UCSD-AML1 (cell line): ENCODE measurements around the gene TAF1B.
A peak's percentile ranks its signal among the peaks of the same experiment; 100 is the strongest.

Source experiments
- DNase-seq: peaks from one replicate; lab custom pipeline; 2025; ENCODE audit not compliant: unreplicated experiment; lab: John Stamatoyannopoulos, UW

The TAF1B gene

GRCh38 chr2:9937968-9938367 lies 94.7 kb downstream of the TAF1B start:
- no peak for DNase-seq

DNA sequence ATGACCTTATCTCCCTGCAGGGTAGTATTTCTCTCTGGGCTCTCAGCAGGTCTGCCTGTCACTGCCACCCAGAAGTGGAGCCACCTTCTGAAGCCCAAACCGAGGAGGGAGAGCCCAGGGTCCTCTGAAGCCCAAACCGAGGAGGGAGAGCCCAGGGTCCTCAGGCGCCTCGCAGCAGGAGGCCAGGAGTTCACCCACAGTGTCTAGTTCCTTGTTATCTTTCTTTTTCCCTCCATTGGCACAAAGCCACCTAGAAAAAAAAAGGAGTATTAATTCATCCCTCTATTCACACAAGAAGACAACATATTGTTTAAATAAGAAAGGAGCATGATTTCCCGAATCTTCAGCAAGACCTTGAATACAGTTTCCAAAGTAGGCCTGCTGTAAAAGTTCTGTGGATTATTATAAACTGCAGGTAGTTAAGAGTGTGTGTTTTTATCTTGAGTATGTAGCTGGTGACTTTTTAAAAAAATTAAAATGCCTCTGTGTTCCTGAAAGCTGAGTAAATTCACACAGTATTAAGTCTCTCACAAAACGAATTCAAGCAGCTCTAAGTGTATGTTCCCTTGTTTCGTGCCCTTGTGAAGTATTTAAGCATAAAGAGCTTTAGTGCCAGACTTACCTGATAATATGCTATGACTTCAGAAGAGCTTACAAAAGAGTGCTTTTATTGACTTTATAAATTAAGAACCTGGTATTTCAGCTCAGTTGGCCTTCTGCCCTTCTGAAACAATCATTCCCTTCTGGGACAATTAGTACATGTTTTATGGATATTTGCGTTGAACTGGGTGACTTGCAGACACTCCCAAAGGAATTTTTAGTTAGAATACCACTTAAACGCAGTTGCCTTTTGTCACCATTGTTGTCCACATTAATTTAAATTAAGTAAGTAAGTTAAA lies 96.6 kb downstream of the TAF1B start:
- DNase-seq = no peak

- DNase-seq = no peak
Measured at GRCh38 chr2:9941196-9941995, 98.1 kb downstream of the TAF1B start.

DNA sequence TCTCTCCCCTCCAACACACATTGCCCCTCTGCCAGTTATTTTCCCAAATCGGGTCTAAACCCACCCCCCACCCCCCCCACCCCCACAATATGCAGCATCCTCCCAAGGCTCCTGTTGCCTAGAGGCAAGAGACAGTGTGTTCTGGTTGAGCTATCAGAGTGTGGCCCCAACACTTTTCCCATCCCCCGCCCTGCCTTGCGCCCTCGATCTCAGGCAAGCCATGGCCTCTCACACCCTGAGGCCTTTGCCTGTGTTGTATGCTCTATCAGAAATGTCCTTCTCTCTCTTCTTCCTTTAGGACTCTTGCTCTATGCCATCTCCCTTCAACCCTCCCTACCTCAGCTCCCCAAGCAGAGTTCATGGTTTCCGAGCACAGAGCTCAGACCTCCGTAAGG lies 98.7 kb downstream of the TAF1B start:
- DNase-seq = no peak

- no peak for DNase-seq
Measured at GRCh38 chr2:9944330-9944758, 101.1 kb downstream of the TAF1B start.

DNA sequence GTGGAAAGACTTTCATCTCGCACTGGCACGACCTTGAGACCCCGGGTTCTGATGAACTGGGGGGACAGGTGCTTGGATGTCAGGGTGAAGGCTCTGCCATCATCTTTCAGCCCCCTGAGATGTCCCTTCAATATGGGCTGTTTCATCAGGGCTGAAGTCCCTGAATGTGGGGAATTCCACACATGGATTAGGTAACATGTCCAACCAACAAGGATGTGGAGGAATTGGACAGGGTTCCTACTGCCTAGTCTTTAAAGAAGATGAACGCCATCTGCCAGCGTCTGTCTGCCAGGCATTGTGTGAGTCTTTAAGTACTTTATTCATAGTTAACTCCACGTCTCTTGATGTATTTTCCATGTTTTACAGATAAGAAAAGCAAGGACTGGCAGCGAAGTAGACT lies 102.3 kb downstream of the TAF1B start:
- no peak for DNase-seq

GRCh38 chr2:9946076-9946475 lies 102.8 kb downstream of the TAF1B start:
- DNase-seq = no peak

GRCh38 chr2:9946818-9947217 lies 103.5 kb downstream of the TAF1B start:
- DNase-seq = no peak

DNA sequence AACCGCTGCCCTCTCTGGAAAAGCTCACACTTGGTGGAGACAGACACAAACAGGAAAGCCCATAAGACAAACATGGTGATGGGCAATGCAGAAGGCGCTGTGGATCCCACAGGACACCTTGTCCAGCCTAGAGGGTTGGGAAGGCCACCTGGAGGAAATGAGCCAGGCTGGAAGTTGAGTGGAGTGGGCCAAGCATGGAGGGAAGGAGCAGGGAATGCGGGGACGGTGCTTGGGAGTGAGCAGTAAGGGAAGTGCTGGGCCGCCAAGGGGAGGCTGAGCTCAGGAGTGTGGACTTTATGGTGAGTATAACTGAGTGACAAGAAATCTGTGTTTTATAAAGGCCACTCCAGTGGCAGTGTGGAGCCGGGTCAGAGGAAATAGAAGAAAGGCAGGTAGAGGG lies 105.4 kb downstream of the TAF1B start:
- no peak for DNase-seq

DNA sequence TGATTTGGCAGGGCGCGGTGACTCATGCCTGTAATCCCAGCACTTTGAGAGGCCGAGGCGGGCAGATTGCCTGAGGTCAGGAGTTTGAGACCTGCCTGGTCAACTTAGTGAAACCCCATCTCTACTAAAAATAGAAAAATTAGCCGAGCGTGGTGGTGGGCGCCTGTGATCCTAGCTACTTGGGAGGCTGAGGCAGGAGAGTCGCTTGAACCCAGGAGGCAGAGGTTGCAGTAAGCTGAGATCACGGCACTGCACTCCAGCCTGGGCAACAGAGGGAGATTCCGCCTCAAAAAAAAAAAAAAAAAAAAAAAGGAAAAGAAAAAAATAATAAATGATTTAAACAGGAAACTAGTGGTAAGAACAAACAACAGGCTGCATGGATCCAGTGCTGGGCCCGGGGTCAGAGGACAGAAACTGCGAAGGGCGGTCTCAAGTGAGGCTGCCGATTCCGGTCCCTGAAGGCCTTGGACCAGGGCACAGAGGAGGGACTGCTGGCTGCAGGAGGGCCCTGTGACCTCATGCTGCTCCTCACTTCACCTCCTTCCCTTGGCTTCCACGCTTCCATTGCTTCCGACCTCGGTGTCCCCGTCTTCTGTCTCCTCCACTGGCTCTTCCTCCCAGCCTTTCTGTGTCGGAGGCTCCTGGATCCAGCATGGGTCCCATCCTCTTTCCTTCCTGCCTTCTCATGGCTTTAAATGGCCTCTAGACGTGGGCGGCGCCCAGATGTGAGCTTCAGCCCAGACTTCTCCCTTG lies 106.1 kb downstream of the TAF1B start:
- DNase-seq = no peak

DNA sequence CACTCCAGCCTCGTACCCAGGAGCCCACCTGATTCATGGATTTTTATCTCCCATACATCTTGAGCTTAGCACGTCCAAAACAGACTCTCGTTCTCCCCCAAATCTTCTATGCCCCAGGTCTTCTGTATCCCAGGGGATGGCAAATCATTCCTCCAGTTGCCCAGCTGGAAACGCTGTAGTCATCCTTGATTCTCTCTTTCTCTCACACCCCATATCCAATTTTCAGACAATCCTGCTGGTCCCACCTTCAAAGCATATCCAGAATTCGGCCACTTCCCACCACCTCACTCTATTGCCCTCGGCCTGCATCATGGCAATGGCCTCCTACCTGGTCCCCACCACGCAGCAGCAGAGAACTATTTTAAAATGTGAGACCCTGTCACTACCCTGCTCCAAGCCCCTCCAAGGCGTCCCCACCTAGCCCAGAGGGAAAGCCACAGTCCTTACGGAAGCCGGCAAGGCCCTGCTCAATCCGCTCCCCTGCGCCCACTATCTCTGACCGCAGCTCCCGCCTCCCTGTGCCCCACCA lies 106.8 kb downstream of the TAF1B start:
- DNase-seq = no peak

GRCh38 chr2:9950521-9951271 lies 107.4 kb downstream of the TAF1B start:
- peak; percentile 62 for DNase-seq

- DNase-seq = no peak
Measured at GRCh38 chr2:9951272-9951521, 107.9 kb downstream of the TAF1B start.

- peak; percentile 90 for DNase-seq
Measured at GRCh38 chr2:9951522-9952285, 108.4 kb downstream of the TAF1B start, which contains the start of gene GRHL1. TSS of gene GRHL1 (plus strand) at chr2:9951693. CDS start at chr2:9951834, 141 bp downstream.

DNA sequence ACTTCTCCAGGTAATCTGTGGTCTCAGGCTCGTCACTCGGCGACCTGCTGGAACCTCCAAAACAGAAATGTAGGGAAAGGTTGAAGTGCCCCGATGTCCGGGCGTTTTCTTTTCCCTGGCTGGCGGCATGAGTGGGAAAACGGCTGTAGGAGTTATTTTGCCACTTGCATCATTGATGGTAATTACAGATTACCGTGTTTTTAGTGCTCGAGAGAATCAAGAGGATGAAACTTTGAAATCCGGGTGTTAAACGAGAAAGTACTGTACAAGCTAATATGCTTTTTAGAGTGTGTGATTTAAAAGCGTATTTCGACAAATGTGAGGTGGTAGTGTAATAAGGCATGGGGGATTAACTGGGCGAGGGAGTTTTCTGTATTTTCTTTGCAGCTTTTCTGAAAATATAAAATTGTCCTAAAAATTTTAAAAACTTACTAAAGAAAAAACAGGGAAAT lies 109.0 kb downstream of the TAF1B start:
- no peak for DNase-seq

DNA sequence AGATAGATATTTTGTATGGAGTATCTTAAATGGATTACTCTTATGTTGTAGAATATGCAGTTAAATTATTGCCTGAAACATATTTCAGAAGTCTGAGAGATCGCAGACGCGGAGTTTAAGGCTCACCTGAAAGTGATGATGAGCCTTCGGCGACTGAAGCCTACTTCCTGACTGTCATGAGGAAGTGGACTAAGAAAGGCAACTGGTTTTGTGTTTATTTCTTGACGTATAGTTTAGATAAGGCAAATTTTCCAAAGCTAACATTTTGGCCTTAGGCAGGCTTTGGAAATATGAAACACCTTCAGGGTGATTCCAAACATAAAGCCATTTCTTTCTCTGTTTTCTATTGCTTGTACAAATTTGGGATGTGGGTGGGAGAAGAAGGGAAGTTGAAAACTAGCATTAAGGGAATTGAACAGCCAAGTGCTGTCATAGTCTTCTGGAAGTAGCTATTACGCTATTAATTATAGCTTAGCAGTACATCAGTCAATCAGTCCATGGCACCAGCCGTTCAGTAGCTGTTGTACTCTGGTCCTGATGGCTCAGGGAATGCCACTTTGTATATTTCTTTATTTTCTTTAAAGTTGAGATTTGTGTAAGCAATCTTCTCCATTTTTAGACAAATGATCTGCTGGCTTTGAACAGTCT lies 109.7 kb downstream of the TAF1B start:
- DNase-seq = no peak

DNA sequence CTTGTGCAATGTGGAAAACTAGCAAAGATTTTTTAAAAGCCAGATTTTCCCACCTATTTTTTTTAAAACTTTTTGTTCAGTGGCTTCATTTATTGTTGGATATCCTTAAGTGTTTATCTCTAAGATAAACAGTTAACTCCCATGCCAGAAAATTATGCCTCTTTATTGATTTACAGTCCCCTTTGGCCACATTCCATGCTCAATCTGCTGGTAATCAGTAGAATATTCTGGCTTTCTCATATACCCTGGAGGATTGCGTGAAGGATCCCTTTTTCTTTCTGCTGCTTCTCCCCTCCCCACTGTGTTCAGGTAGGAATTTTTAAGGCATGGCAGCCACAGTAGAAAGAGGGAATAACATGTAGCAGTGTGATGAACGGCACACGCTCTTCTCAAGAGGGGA lies 110.9 kb downstream of the TAF1B start:
- DNase-seq = no peak

DNA sequence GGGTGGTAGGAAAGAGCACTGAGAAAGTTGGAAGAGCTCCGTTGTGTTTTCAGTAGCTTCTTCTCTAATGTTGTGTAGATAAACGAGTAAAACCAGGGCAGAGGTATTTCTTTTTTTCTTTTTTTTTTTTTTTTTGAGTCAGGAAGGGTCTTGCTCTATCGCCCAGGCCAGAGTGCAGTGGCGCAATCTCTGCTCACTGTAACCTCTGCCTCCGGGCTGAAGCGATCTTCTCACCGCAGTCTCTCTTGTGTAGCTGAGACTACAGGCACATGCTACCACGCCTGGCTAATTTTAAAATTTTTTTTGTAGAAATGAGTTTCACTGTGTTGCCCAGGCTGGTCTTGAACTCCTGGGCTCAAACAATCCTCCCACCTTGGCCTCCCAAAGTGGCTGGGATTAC lies 114.8 kb downstream of the TAF1B start:
- no peak for DNase-seq

DNA sequence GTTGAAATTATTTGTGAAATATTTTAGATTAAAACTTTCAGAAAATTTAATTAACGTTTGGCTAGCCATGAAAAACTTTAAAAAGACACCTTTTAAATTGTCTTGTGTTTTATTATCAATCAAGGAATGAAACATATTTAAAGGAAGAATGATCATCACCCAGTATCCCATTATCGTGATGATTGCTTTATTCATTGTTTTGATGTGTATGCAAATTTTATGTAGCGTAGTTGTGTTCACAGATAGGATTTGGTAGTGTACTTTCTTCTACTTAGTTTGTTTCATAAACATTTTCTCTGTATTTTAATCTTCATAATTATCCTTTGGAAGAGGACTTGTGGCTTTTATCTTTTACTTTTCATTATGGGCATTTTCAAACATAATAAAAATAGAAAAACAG lies 116.0 kb downstream of the TAF1B start:
- DNase-seq = no peak
